Nephron progenitor cell (in vitro differentiated cells): ENCODE measurements around the gene MYRFL.
"Not testable (repeated sequence)": the region's sequence is repeated elsewhere in the genome, so short reads cannot be mapped to it uniquely, and the experiment has no call there.

ENCODE experiments used
- DNase-seq: peaks from one replicate; pipeline ENCODE4 v3.0.0; 2021
- H3K27ac Mint-ChIP-seq: 2 replicates; pipeline ENCODE4 v1.8.0; 2021; ENCODE audit warnings: mild to moderate bottlenecking, moderate library complexity, mixed read lengths
- H3K27me3 Mint-ChIP-seq: 2 replicates; pipeline ENCODE4 v1.8.0; 2021; ENCODE audit warnings: mild to moderate bottlenecking, low read depth, mixed read lengths; ENCODE audit not compliant: poor library complexity
- H3K36me3 Mint-ChIP-seq: 2 replicates; pipeline ENCODE4 v1.8.0; 2021; ENCODE audit warnings: low read depth, mixed read lengths
- H3K4me1 Mint-ChIP-seq: 2 replicates; pipeline ENCODE4 v1.8.0; 2021; ENCODE audit warnings: mixed read lengths
- H3K4me3 Mint-ChIP-seq: 2 replicates; pipeline ENCODE4 v1.8.0; 2021; ENCODE audit warnings: mild to moderate bottlenecking, moderate library complexity, mixed read lengths
- H3K9me3 Mint-ChIP-seq: 2 replicates; pipeline ENCODE4 v1.8.0; 2021; ENCODE audit warnings: mild to moderate bottlenecking, moderate library complexity, mixed read lengths
- TF ChIP-seq, protein P1 (sequence below): fragments of 200-600 bp; sonication (generic); IDR thresholded peaks from 2 replicates; pipeline ENCODE4 v1.5.0; 2021; ENCODE audit warnings: antibody characterized with exemption

The MYRFL gene

GRCh38 chr12:69993433-69993832 is 168.4 kb downstream of the MYRFL start:
- peaks cover 11% of the 10 kb centered on the region for H3K4me1 Mint-ChIP-seq
- peaks cover 26% of the 10 kb centered on the region for H3K9me3 Mint-ChIP-seq
- peaks cover 11% of the 10 kb centered on the region for H3K36me3 Mint-ChIP-seq
- H3K27me3 Mint-ChIP-seq = peaks cover 7% of the 10 kb centered on the region
- TF ChIP-seq, protein P1, sequence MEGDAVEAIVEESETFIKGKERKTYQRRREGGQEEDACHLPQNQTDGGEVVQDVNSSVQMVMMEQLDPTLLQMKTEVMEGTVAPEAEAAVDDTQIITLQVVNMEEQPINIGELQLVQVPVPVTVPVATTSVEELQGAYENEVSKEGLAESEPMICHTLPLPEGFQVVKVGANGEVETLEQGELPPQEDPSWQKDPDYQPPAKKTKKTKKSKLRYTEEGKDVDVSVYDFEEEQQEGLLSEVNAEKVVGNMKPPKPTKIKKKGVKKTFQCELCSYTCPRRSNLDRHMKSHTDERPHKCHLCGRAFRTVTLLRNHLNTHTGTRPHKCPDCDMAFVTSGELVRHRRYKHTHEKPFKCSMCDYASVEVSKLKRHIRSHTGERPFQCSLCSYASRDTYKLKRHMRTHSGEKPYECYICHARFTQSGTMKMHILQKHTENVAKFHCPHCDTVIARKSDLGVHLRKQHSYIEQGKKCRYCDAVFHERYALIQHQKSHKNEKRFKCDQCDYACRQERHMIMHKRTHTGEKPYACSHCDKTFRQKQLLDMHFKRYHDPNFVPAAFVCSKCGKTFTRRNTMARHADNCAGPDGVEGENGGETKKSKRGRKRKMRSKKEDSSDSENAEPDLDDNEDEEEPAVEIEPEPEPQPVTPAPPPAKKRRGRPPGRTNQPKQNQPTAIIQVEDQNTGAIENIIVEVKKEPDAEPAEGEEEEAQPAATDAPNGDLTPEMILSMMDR = no peak
- DNase-seq = no peak
- no peak overlapping the region for H3K27ac Mint-ChIP-seq
- H3K4me3 Mint-ChIP-seq = no peak overlapping the region

GRCh38 chr12:69994086-69994485 is 169.1 kb downstream of the MYRFL start:
- Mint-ChIP-seq H3K36me3 (peaks cover 11% of the 10 kb centered on the region), H3K4me1 (peaks cover 11% of the 10 kb centered on the region), H3K9me3 (peaks cover 26% of the 10 kb centered on the region)
- not testable (repeated sequence) for H3K27me3 Mint-ChIP-seq, DNase-seq, H3K27ac Mint-ChIP-seq, H3K4me3 Mint-ChIP-seq

DNA sequence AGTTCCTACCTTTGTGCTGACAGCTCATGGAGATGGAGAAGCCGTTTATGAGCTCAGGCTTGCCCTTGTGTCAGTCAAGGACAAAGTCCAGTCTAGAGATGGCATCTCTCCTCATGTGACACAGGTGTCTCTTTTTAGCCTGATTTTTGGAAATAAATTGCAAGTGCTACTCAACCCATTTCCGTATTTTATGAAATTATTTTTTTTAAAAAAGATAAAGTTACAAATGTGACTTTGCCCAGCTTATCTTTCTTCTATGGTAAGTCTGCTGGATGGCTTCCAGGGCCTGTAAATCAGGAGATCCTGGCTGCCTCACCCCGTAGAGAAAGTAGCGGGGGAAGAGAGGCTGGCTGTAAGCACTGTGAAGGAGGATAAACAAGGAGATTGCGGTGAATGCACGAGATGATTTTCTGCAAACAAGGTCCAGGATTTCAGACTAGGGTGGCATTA is 169.7 kb downstream of the MYRFL start:
- no peak for DNase-seq
- Mint-ChIP-seq H3K4me1 (peaks cover 11% of the 10 kb centered on the region), H3K36me3 (peaks cover 11% of the 10 kb centered on the region), H3K9me3 (peaks cover 26% of the 10 kb centered on the region), H3K4me3 (no peak overlapping the region), H3K27ac (no peak overlapping the region), H3K27me3 (peaks cover 11% of the 10 kb centered on the region)
- TF ChIP-seq, protein P1 = no peak

GRCh38 chr12:69996241-69996640 is 171.2 kb downstream of the MYRFL start:
- Mint-ChIP-seq H3K27me3 (peaks cover 8% of the 10 kb centered on the region), H3K4me3 (no peak overlapping the region)

GRCh38 chr12:69996722-69997121 is 171.7 kb downstream of the MYRFL start:
- H3K9me3 Mint-ChIP-seq = peaks cover 26% of the 10 kb centered on the region
- H3K27me3 Mint-ChIP-seq = peaks cover 8% of the 10 kb centered on the region
- H3K36me3 Mint-ChIP-seq = peaks cover 11% of the 10 kb centered on the region
- H3K27ac Mint-ChIP-seq = no peak overlapping the region
- TF ChIP-seq, protein P1 = no peak
- no peak for DNase-seq
- peaks cover 3% of the 10 kb centered on the region for H3K4me1 Mint-ChIP-seq
- H3K4me3 Mint-ChIP-seq = no peak overlapping the region

More at GRCh38 chr12:69996241-69996640, 171.2 kb downstream of the MYRFL start:
- Mint-ChIP-seq H3K9me3 (peaks cover 26% of the 10 kb centered on the region), H3K27ac (peak overlapping the region; percentile 17), H3K4me1 (peaks cover 8% of the 10 kb centered on the region), H3K36me3 (peaks cover 11% of the 10 kb centered on the region)
- TF ChIP-seq, protein P1 = no peak
- DNase-seq = no peak

DNA sequence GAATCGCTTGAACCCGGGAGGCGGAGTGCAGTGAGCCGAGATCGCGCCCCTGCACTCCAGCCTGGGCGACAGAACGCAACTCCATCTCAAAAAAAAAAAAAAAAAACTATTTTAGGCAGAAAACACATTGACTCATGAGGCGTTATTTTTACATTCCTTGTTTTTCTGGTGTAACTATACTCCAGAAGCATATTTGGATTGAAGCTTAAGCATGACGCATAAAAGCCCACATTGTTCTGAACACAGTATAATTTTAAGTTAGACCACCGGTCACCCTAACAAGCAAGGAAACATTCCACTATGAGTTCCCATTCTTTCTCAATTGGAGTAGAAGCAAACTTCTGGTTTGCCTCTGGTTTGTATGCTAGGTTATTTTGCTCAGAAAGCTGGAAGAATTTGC is 173.0 kb downstream of the MYRFL start:
- Mint-ChIP-seq H3K27ac (no peak overlapping the region), H3K4me1 (peaks cover 10% of the 10 kb centered on the region), H3K27me3 (peaks cover 8% of the 10 kb centered on the region), H3K36me3 (peaks cover 5% of the 10 kb centered on the region), H3K4me3 (no peak overlapping the region), H3K9me3 (peaks cover 14% of the 10 kb centered on the region)
- TF ChIP-seq, protein P1 = no peak
- no peak for DNase-seq
